Measurements from ENCODE around the gene WDR81.
"Not testable (repeated sequence)": the region's sequence is repeated elsewhere in the genome, so short reads cannot be mapped to it uniquely, and the experiment has no call there.

WDR81 gene

GRCh38 chr17:1724351-1724868 is at the start of gene WDR81:
Gene WDR81, plus strand, starts transcription at chr17:1724704. Its CDS starts 256 bp downstream, at chr17:1724960.
- peak; percentile 74 for DNase-seq (ENCODE audit: low spot score)

- no peak for DNase-seq (ENCODE audit: low spot score)
These were observed 48.1 kb upstream of the WDR81 start for GRCh38 chr17:1676401-1676800.

GRCh38 chr17:1683459-1683858 is 41.0 kb upstream of the WDR81 start:
- no peak for DNase-seq (ENCODE audit: low spot score)

- peak; percentile 99 for DNase-seq (ENCODE audit: low spot score)
These were observed 39.9 kb upstream of the WDR81 start, which contains the start of gene PRPF8 for GRCh38 chr17:1684378-1685189. Gene PRPF8, minus strand, starts transcription at chr17:1684867. Its CDS starts 296 bp downstream, at chr17:1684571.

GRCh38 chr17:1686086-1686485 is 38.4 kb upstream of the WDR81 start:
- no peak for DNase-seq (ENCODE audit: low spot score)

GRCh38 chr17:1688405-1688804 is 36.1 kb upstream of the WDR81 start:
- DNase-seq (ENCODE audit: low spot score), result not testable (repeated sequence)

- no peak for DNase-seq (ENCODE audit: low spot score)
These were observed 33.8 kb upstream of the WDR81 start for GRCh38 chr17:1690544-1691221.

GRCh38 chr17:1693339-1693738 is 31.2 kb upstream of the WDR81 start:
- no peak for DNase-seq (ENCODE audit: low spot score)

- no peak for DNase-seq (ENCODE audit: low spot score)
These were observed 29.1 kb upstream of the WDR81 start for GRCh38 chr17:1695365-1695764.

GRCh38 chr17:1697681-1698080 is 26.8 kb upstream of the WDR81 start:
- no peak for DNase-seq (ENCODE audit: low spot score)

- not testable (repeated sequence) for DNase-seq (ENCODE audit: low spot score)
These were observed 24.6 kb upstream of the WDR81 start for GRCh38 chr17:1699891-1700290.

GRCh38 chr17:1703063-1703462 is 21.4 kb upstream of the WDR81 start:
- DNase-seq (ENCODE audit: low spot score), result no peak

GRCh38 chr17:1705004-1705403 is 19.5 kb upstream of the WDR81 start:
- DNase-seq (ENCODE audit: low spot score), result no peak

GRCh38 chr17:1707107-1707506 is 17.4 kb upstream of the WDR81 start:
- no peak for DNase-seq (ENCODE audit: low spot score)

- DNase-seq (ENCODE audit: low spot score), result not testable (repeated sequence)
These were observed 15.6 kb upstream of the WDR81 start for GRCh38 chr17:1708791-1709346.

- DNase-seq (ENCODE audit: low spot score), result no peak
These were observed 15.0 kb upstream of the WDR81 start for GRCh38 chr17:1709403-1709951.

- no peak for DNase-seq (ENCODE audit: low spot score)
These were observed 14.3 kb upstream of the WDR81 start, which contains the start of gene TLCD2 for GRCh38 chr17:1709971-1710806. Gene TLCD2, minus strand, starts transcription at chr17:1710377. Its CDS starts 135 bp downstream, at chr17:1710242.

- DNase-seq (ENCODE audit: low spot score), result no peak
These were observed 13.5 kb upstream of the WDR81 start for GRCh38 chr17:1710807-1711553.

- no peak for DNase-seq (ENCODE audit: low spot score)
These were observed 12.7 kb upstream of the WDR81 start for GRCh38 chr17:1711804-1712203.

GRCh38 chr17:1712271-1712670 is 12.2 kb upstream of the WDR81 start:
- no peak for DNase-seq (ENCODE audit: low spot score)
